Measurements from ENCODE around the gene RPN1. TPM values are rescaled to one million over a fixed set of nuclear protein-coding genes. Genes with fewer than 3 reads are reported as not detected.

RPN1 gene
- total RNA-seq, 6 donors from 2014 or later, result 81.7 to 321 (median 218) TPM

GRCh38 chr3:128619146-128619890 is 31.3 kb downstream of the RPN1 start:
- TF ChIP-seq POLR2AphosphoS5 (IDR thresholded peaks at IDR 0.05) (peak in 1 of 2 donors; percentile 45), EP300 (IDR thresholded peaks at IDR 0.05) (peak in 1 of 4 donors; percentile 16), POLR2A (IDR thresholded peaks at IDR 0.05) (no peak)
- H3K27me3 ChIP-seq, result no peaks in the 10 kb centered on the region
- H3K36me3 ChIP-seq, result peaks cover 13 to 57% (median 35%) of the 10 kb centered on the region in 4 donors
- DNase-seq (peak in 1 of 2 donors; percentile 27), ATAC-seq (ENCODE audit: low FRiP score in 2 of 2) (no peak)
- peaks cover 50 to 63% (median 53%) of the 10 kb centered on the region in 4 donors for H3K4me1 ChIP-seq
- no peaks in the 10 kb centered on the region for H3K9me3 ChIP-seq
- peak overlapping the region in 1 of 4 donors; percentile 78 for H3K4me3 ChIP-seq
- peak overlapping the region in 3 of 4 donors; percentile 76 to 96 (median 91) for H3K27ac ChIP-seq
- 72 to 75% methylated on average over 7 of the region's 7 CpGs for WGBS, 2 donors

- Histone ChIP-seq H3K4me1 (peaks cover 41 to 53% (median 45%) of the 10 kb centered on the region in 4 donors), H3K36me3 (peaks cover 13 to 47% (median 29%) of the 10 kb centered on the region in 4 donors), H3K27ac (peak overlapping the region; percentile 70 to 96 (median 82)), H3K27me3 (no peaks in the 10 kb centered on the region), H3K9me3 (no peaks in the 10 kb centered on the region), H3K4me3 (peak overlapping the region; percentile 37 to 97 (median 67))
- ATAC-seq (ENCODE audit: low FRiP score in 2 of 2), result no peak
- DNase-seq, result no peak
- TF ChIP-seq EP300 (IDR thresholded peaks at IDR 0.05) (no peak), POLR2A (IDR thresholded peaks at IDR 0.05) (no peak), POLR2AphosphoS5 (IDR thresholded peaks at IDR 0.05) (no peak), CTCF (IDR thresholded peaks at IDR 0.05) (no peak)
- 28 to 32% methylated on average over 5 of the region's 5 CpGs for WGBS, 2 donors
Observed at GRCh38 chr3:128618398-128618726, 32.3 kb downstream of the RPN1 start.

- Histone ChIP-seq H3K36me3 (peaks cover 13 to 41% (median 25%) of the 10 kb centered on the region in 4 donors), H3K4me1 (peaks cover 35 to 48% (median 39%) of the 10 kb centered on the region in 4 donors), H3K27ac (peak overlapping the region; percentile 70 to 96 (median 82)), H3K9me3 (no peaks in the 10 kb centered on the region), H3K27me3 (no peaks in the 10 kb centered on the region), H3K4me3 (peak overlapping the region; percentile 37 to 97 (median 67))
- TF ChIP-seq EP300 (IDR thresholded peaks at IDR 0.05), result no peak
- peak; percentile 94 to 99 (median 98) for TF ChIP-seq CTCF (IDR thresholded peaks at IDR 0.05)
- TF ChIP-seq POLR2A (IDR thresholded peaks at IDR 0.05), result peak in 2 of 4 donors; percentile 33 to 50
- TF ChIP-seq POLR2AphosphoS5 (IDR thresholded peaks at IDR 0.05), result peak; percentile 36 to 64
- peak; percentile 97 to 98 for ATAC-seq (ENCODE audit: low FRiP score in 2 of 2)
- 1% methylated on average over 36 to 48 of the region's 61 CpGs for WGBS, 2 donors
- DNase-seq, result peak; percentile 98 to 99
Observed at GRCh38 chr3:128617557-128618397, 32.8 kb downstream of the RPN1 start.

GRCh38 chr3:128617270-128617556 is 33.4 kb downstream of the RPN1 start:
- peak overlapping the region in 3 of 4 donors; percentile 56 to 97 (median 78) for H3K4me3 ChIP-seq
- no peak for ATAC-seq (ENCODE audit: low FRiP score in 2 of 2)

More at GRCh38 chr3:128617270-128617556, 33.4 kb downstream of the RPN1 start:
- H3K27ac ChIP-seq, result peak overlapping the region; percentile 61 to 96 (median 80)
- DNase-seq, result no peak
- no peaks in the 10 kb centered on the region for H3K27me3 ChIP-seq
- peaks cover 13 to 36% (median 23%) of the 10 kb centered on the region in 4 donors for H3K36me3 ChIP-seq
- TF ChIP-seq POLR2AphosphoS5 (IDR thresholded peaks at IDR 0.05) (no peak), POLR2A (IDR thresholded peaks at IDR 0.05) (no peak), CTCF (IDR thresholded peaks at IDR 0.05) (no peak), EP300 (IDR thresholded peaks at IDR 0.05) (no peak)
- WGBS, 2 donors, result 43 to 60% methylated on average over 2 to 9 of the region's 9 CpGs
- H3K4me1 ChIP-seq, result peaks cover 33 to 44% (median 34%) of the 10 kb centered on the region in 4 donors
- no peaks in the 10 kb centered on the region for H3K9me3 ChIP-seq
